ENCODE measurements around the gene DYNC1I1. TPM values are rescaled to one million over a fixed set of nuclear protein-coding genes. Genes with fewer than 3 reads are reported as not detected.

Gene DYNC1I1
- total and polyA plus RNA-seq, 2 experiments from 2014 or later, result 20.6 to 24.4 TPM

DNA sequence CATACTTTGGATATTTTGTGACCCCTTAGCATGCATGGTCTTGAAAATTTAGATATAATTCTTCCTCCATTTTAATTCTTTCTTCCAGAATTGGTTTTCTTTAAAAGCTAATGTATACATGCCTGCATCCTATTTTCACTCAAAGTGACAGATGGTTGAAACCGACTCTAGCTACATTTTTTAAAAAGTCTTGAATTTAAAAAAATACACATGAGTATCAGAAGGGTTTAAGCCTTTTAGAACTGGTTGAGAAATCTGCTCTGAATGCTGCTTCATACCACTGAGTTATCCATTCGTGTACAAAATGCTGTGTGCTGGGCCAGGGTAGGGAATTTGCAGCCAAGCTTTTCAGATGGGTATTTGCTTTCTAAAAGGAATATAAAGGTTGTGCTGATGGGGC is 16.5 kb downstream of the DYNC1I1 start:
- DNase-seq (ENCODE audit: low read depth in 1 of 2, low spot score in 1 of 2), result no peak
- Histone ChIP-seq H3K4me3 (no peak overlapping the region), H3K36me3 (no peaks in the 10 kb centered on the region), H3K27ac (no peak overlapping the region), H3K4me1 (ENCODE audit: low read depth) (peaks cover 45% of the 10 kb centered on the region), H3K27me3 (no peaks in the 10 kb centered on the region), H3K9me3 (ENCODE audit: low read depth) (no peaks in the 10 kb centered on the region)
- TF ChIP-seq, protein P1, sequence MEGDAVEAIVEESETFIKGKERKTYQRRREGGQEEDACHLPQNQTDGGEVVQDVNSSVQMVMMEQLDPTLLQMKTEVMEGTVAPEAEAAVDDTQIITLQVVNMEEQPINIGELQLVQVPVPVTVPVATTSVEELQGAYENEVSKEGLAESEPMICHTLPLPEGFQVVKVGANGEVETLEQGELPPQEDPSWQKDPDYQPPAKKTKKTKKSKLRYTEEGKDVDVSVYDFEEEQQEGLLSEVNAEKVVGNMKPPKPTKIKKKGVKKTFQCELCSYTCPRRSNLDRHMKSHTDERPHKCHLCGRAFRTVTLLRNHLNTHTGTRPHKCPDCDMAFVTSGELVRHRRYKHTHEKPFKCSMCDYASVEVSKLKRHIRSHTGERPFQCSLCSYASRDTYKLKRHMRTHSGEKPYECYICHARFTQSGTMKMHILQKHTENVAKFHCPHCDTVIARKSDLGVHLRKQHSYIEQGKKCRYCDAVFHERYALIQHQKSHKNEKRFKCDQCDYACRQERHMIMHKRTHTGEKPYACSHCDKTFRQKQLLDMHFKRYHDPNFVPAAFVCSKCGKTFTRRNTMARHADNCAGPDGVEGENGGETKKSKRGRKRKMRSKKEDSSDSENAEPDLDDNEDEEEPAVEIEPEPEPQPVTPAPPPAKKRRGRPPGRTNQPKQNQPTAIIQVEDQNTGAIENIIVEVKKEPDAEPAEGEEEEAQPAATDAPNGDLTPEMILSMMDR (IDR thresholded peaks at IDR 0.05; ENCODE audit: low read depth, low read length), result no peak

DNA sequence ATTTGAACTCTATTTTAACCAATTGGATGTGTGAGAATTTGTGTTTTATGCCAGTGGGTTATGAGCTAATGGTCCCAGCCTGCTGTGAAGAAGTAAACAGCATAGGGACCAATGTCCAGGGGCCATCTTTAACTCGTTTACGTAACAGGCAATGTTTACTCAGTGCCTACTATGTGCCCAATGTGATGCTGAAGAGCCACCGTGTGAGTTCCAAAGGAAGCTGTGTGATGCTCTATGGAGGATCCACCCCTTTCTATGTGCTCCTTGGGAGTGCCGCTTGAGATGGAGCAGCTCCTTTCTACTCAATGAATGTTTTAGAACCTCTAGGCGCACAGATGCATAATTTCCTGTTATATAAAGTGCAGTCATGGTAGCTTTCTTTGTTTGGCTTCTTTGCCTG is 21.3 kb downstream of the DYNC1I1 start:
- DNase-seq (ENCODE audit: low read depth in 1 of 2, low spot score in 1 of 2), result no peak
- peaks cover 35% of the 10 kb centered on the region for H3K4me1 ChIP-seq (ENCODE audit: low read depth)
- no peaks in the 10 kb centered on the region for H3K9me3 ChIP-seq (ENCODE audit: low read depth)
- no peaks in the 10 kb centered on the region for H3K36me3 ChIP-seq
- peak overlapping the region; percentile 24 for H3K27ac ChIP-seq
- TF ChIP-seq, protein P1 (IDR thresholded peaks at IDR 0.05; ENCODE audit: low read depth, low read length), result no peak
- no peak overlapping the region for H3K4me3 ChIP-seq
- no peaks in the 10 kb centered on the region for H3K27me3 ChIP-seq

DNA sequence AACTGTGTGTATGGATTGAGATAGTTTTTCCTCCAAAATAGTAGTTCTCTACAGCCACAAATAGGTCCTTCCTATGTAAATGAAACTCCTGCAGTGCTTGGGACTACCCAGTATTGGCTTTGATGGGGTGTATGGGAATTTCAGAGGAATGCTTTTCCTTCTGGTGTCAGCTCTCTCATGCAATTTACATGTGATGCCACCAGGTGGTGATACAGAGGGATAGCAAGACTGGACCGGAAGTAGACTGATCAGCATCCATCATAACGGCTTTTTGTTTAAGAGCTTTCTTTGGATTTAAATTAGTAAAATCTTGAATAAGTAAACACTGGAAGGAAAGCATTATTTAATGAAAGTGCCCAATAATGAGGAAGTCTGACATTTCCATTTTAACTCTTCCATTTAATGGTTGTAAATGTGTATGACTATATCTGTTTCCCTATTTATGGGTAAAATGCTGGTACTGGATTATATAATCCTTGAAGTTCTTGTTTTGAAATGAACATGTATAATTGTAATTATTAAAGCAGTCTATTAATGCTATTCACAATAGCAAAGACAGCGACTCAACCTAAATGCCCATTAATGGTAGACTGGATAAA is 22.7 kb downstream of the DYNC1I1 start:
- DNase-seq (ENCODE audit: low read depth in 1 of 2, low spot score in 1 of 2), result peak in 1 of 2 donors; percentile 22
- H3K4me1 ChIP-seq (ENCODE audit: low read depth), result peaks cover 27% of the 10 kb centered on the region
- no peaks in the 10 kb centered on the region for H3K36me3 ChIP-seq

DNA sequence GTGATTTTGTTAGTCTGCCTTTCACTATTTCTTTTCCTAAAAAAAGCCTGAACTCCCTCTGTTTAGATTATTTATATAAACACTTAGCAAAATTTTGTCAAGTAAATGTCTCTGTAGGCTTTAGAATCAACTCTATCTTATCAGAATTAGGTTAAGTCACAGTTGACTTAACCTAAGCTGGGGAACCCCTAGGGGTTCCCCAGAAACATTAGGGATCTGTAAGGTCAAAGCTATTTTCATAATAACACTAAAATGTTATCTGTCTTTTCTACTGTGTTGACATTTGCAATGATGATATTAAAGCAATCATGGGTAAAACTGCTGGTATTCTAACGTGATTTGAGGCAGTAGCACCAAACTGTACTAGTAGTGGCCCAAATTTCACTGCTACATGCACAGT is 24.3 kb downstream of the DYNC1I1 start:
- H3K4me3 ChIP-seq, result no peak overlapping the region
- H3K27me3 ChIP-seq, result no peaks in the 10 kb centered on the region
- TF ChIP-seq, protein P1 (IDR thresholded peaks at IDR 0.05; ENCODE audit: low read depth, low read length), result no peak
- no peaks in the 10 kb centered on the region for H3K36me3 ChIP-seq
- no peaks in the 10 kb centered on the region for H3K9me3 ChIP-seq (ENCODE audit: low read depth)
- H3K4me1 ChIP-seq (ENCODE audit: low read depth), result peaks cover 11% of the 10 kb centered on the region
- no peak overlapping the region for H3K27ac ChIP-seq
- no peak for DNase-seq (ENCODE audit: low read depth in 1 of 2, low spot score in 1 of 2)

More for the DNA sequence above, 22.7 kb downstream of the DYNC1I1 start:
- Histone ChIP-seq H3K4me3 (no peak overlapping the region), H3K27me3 (no peaks in the 10 kb centered on the region), H3K9me3 (ENCODE audit: low read depth) (no peaks in the 10 kb centered on the region), H3K27ac (no peak overlapping the region)
- TF ChIP-seq, protein P1 (IDR thresholded peaks at IDR 0.05; ENCODE audit: low read depth, low read length), result peak; percentile 43

DNA sequence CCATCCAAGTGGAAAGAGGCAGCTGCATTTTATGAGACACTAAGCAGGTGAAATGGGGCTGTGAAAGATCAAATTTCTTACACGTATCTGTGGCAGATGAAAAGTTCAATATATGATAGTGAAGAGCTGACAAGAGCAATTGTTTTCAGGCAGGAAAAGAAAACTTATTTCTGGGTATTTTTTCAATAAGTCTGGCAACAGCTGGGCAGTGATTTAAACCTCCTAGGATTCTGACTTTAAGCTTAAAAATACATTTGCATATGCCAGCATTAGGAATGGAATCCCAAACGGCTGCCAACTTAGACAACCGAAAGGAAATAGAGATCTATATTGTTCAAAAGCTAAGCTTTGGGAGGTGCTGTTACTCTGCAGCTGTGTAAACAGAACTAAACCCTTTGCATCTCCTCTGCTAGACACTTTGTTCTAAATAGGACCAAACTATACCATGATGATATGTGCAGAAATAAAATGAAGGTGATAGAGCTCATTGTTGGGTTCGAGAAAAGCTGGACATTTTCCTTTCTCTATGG is 26.1 kb downstream of the DYNC1I1 start:
- H3K36me3 ChIP-seq, result no peaks in the 10 kb centered on the region
- H3K4me1 ChIP-seq (ENCODE audit: low read depth), result peaks cover 8% of the 10 kb centered on the region
- no peak overlapping the region for H3K4me3 ChIP-seq
- no peaks in the 10 kb centered on the region for H3K27me3 ChIP-seq
- no peaks in the 10 kb centered on the region for H3K9me3 ChIP-seq (ENCODE audit: low read depth)
- TF ChIP-seq, protein P1 (IDR thresholded peaks at IDR 0.05; ENCODE audit: low read depth, low read length), result no peak
- no peak for DNase-seq (ENCODE audit: low read depth in 1 of 2, low spot score in 1 of 2)
- no peak overlapping the region for H3K27ac ChIP-seq
